ENCODE results near the gene YDJC. TPM values are rescaled to one million over a fixed set of nuclear protein-coding genes. Genes with fewer than 3 reads are reported as not detected.

Gene YDJC
- total RNA-seq, 1 experiment from 2014 or later = 57.9 TPM

DNA sequence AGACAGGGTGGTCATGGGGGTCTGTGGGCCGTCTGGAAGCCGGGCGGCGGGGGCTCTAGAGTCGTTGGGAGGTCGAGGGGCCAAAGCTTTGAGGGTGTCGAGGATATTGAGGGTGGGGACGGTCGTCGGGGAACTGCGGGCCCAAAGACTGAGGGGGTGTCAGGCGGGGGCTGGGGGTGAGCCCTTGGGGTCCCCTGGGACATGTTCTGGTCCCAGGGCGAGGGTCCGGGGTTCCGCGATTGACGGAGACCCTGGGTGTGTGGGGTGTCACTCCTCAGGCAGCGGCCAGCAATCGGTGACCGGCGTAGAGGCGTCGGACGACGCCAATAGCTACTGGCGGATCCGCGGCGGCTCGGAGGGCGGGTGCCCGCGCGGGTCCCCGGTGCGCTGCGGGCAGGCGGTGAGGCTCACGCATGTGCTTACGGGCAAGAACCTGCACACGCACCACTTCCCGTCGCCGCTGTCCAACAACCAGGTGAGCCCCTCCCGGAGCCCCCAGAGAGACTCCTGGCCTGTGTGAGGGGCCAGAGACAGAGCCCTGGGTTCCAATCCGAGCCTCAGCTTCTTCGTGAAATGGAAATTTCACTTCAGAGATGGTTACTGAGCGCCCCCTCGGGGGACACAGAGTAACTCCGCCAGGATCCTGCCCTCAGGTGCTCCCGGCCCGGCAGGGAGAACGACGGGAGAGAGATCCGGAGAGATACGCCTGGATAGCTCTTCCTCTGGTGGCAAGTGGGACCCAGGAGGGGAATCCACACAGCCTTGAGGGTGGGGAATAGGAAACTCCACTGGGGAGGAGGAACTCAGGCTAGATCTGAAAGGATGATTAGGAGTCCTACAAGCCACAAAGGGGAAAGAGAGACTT, 13.0 kb upstream of the YDJC start:
- BruUV-seq (replicated peaks) = TSS peak; percentile 37
- TF ChIP-seq, protein P1, sequence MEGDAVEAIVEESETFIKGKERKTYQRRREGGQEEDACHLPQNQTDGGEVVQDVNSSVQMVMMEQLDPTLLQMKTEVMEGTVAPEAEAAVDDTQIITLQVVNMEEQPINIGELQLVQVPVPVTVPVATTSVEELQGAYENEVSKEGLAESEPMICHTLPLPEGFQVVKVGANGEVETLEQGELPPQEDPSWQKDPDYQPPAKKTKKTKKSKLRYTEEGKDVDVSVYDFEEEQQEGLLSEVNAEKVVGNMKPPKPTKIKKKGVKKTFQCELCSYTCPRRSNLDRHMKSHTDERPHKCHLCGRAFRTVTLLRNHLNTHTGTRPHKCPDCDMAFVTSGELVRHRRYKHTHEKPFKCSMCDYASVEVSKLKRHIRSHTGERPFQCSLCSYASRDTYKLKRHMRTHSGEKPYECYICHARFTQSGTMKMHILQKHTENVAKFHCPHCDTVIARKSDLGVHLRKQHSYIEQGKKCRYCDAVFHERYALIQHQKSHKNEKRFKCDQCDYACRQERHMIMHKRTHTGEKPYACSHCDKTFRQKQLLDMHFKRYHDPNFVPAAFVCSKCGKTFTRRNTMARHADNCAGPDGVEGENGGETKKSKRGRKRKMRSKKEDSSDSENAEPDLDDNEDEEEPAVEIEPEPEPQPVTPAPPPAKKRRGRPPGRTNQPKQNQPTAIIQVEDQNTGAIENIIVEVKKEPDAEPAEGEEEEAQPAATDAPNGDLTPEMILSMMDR (IDR thresholded peaks at IDR 0.05; ENCODE audit: unreplicated experiment) = peak; percentile 69
- intact Hi-C loops (cut with micrococcal nuclease; ENCODE audit: unreplicated experiment) = no loop called here
- Mint-ChIP-seq H3K4me1 (ENCODE audit: low read depth, unreplicated experiment) (peaks cover 34% of the 10 kb centered on the region), H3K9me3 (ENCODE audit: low read depth, unreplicated experiment) (no peaks in the 10 kb centered on the region), H3K27ac (ENCODE audit: unreplicated experiment) (peak overlapping the region; percentile 98), H3K36me3 (ENCODE audit: insufficient read depth, unreplicated experiment) (peaks cover 72% of the 10 kb centered on the region), H3K27me3 (ENCODE audit: unreplicated experiment) (no peaks in the 10 kb centered on the region), H3K4me3 (ENCODE audit: low read depth, unreplicated experiment) (peak overlapping the region; percentile 94)
- DNase-seq = peak; percentile 81
- CTCF ChIA-PET = interaction anchor here (0.6 to 3.0 kb wide), 7 partner anchors 9 to 745 kb away, joined by 3 to 42 read pairs (median 5); partner anchors contain the start of gene YDJC

DNA sequence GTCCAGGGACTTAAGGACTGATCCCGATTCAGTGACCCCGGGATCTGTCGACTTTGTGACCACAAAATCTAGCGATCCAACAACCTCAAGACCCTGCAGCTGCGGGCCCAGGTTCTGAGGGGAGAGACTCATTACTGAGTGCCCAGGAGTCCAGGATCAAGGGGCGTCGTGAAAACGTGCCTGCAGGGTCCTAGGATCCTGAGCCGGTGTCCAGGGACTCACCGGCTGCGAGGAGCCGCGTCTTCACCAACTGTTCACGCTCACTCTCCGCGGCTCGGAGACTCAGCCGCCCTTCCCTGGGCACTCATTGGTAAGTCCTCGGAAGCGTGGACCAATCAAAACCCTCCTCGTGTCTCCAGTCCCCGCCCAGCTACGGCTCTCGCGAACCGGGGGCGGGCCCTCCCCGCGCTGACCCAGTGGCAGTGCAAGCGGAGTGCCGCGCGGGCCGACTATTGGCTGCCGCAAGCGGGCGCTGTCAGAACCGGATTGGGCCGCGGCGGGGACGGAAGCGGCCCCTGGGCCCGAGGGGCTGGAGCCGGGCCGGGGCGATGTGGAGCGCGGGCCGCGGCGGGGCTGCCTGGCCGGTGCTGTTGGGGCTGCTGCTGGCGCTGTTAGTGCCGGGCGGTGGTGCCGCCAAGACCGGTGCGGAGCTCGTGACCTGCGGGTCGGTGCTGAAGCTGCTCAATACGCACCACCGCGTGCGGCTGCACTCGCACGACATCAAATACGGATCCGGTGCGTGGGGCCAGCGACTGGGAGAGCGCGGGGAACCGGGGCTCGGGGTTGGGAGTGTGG, 12.2 kb upstream of the YDJC start, which contains the start of gene SDF2L1:
Gene SDF2L1, plus strand, starts transcription at position 514 of the 795 bp plus-strand sequence. Its CDS starts 35 bp downstream, at position 549.
- H3K4me3 Mint-ChIP-seq (ENCODE audit: low read depth, unreplicated experiment) = peak within 1 kb of the TSS; percentile 94
- no peaks in the 10 kb centered on the region for H3K27me3 Mint-ChIP-seq (ENCODE audit: unreplicated experiment)
- CTCF ChIA-PET = interaction anchor here (0.6 to 3.0 kb wide), 8 partner anchors 10 to 756 kb away, joined by 3 to 42 read pairs (median 4); partner anchors contain the start of gene YDJC
- peaks cover 64% of the 10 kb centered on the region for H3K36me3 Mint-ChIP-seq (ENCODE audit: insufficient read depth, unreplicated experiment)
- H3K9me3 Mint-ChIP-seq (ENCODE audit: low read depth, unreplicated experiment) = no peaks in the 10 kb centered on the region
- H3K27ac Mint-ChIP-seq (ENCODE audit: unreplicated experiment) = peak within 1 kb of the TSS; percentile 98
- no TSS peak for BruUV-seq (replicated peaks)
- TF ChIP-seq, protein P1 (IDR thresholded peaks at IDR 0.05; ENCODE audit: unreplicated experiment) = no peak
- peak; percentile 99 for DNase-seq
- peaks cover 34% of the 10 kb centered on the region for H3K4me1 Mint-ChIP-seq (ENCODE audit: low read depth, unreplicated experiment)
- intact Hi-C loops (cut with micrococcal nuclease; ENCODE audit: unreplicated experiment) = no loop called here

DNA sequence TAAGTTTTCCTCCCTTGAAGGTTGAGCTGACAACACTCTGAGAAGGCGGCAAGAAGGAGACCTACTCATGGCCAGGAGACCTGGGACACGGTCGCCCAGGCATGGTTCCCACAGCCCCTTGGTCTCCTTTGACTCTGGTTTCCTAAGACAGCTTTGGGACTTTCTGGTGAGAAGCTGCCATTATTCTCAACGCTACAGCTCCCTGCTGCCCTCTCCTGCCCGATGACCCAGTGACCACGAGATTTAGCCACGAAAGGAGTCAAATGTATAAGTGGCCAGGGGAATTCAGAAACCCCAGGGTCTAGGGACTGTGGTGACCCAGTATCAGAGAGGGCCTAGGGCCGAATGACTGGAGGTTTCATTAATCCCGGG, 11.6 kb upstream of the YDJC start:
- peak overlapping the region; percentile 98 for H3K27ac Mint-ChIP-seq (ENCODE audit: unreplicated experiment)
- peaks cover 58% of the 10 kb centered on the region for H3K36me3 Mint-ChIP-seq (ENCODE audit: insufficient read depth, unreplicated experiment)
- intact Hi-C loops (cut with micrococcal nuclease; ENCODE audit: unreplicated experiment) = no loop called here
- H3K4me1 Mint-ChIP-seq (ENCODE audit: low read depth, unreplicated experiment) = peaks cover 29% of the 10 kb centered on the region
- peak; percentile 68 for DNase-seq
- TSS peak; percentile 96 for BruUV-seq (replicated peaks)
- H3K4me3 Mint-ChIP-seq (ENCODE audit: low read depth, unreplicated experiment) = peak overlapping the region; percentile 94
- H3K9me3 Mint-ChIP-seq (ENCODE audit: low read depth, unreplicated experiment) = no peaks in the 10 kb centered on the region
- no peaks in the 10 kb centered on the region for H3K27me3 Mint-ChIP-seq (ENCODE audit: unreplicated experiment)
- TF ChIP-seq, protein P1 (IDR thresholded peaks at IDR 0.05; ENCODE audit: unreplicated experiment) = peak; percentile 57
- CTCF ChIA-PET = interaction anchor here (0.6 to 3.0 kb wide), 9 partner anchors 10 to 756 kb away, joined by 3 to 42 read pairs (median 4); partner anchors contain the start of gene YDJC

GRCh38 chr22:21640810-21641209, 11.0 kb upstream of the YDJC start:
- CTCF ChIA-PET = interaction anchor here (0.7 to 3.0 kb wide), 8 partner anchors 10 to 755 kb away, joined by 3 to 42 read pairs (median 4); partner anchors contain the start of gene YDJC
- BruUV-seq (replicated peaks) = no TSS peak
- H3K4me1 Mint-ChIP-seq (ENCODE audit: low read depth, unreplicated experiment) = peaks cover 26% of the 10 kb centered on the region
- H3K9me3 Mint-ChIP-seq (ENCODE audit: low read depth, unreplicated experiment) = no peaks in the 10 kb centered on the region
- intact Hi-C loops (cut with micrococcal nuclease; ENCODE audit: unreplicated experiment) = no loop called here
- no peak for DNase-seq
- peak overlapping the region; percentile 94 for H3K4me3 Mint-ChIP-seq (ENCODE audit: low read depth, unreplicated experiment)
- H3K27ac Mint-ChIP-seq (ENCODE audit: unreplicated experiment) = peak overlapping the region; percentile 98
- TF ChIP-seq, protein P1 (IDR thresholded peaks at IDR 0.05; ENCODE audit: unreplicated experiment) = no peak
- H3K36me3 Mint-ChIP-seq (ENCODE audit: insufficient read depth, unreplicated experiment) = peaks cover 52% of the 10 kb centered on the region
- no peaks in the 10 kb centered on the region for H3K27me3 Mint-ChIP-seq (ENCODE audit: unreplicated experiment)

All from Calu3 (cell line).